ENCODE results near the gene GRM2.
A peak's percentile ranks its signal among the peaks of the same experiment; 100 is the strongest.

GRM2 gene

GRCh38 chr3:51670053-51670822 lies 36.6 kb upstream of the GRM2 start:
- no peak for DNase-seq (ENCODE audit: low spot score)
- POLR2A ChIA-PET (ENCODE audit: low non-redundant PET), result interaction anchor here (0.7 kb wide), 1 partner anchor 1274 kb away, joined by 3 read pairs; no protein-coding TSS in a partner anchor
- peak overlapping the region; percentile 95 for H3K27ac ChIP-seq
- CTCF ChIA-PET, result interaction anchor here (0.5 to 3.5 kb wide), 6 partner anchors 12 to 170 kb away, joined by 4 to 10 read pairs (median 4); no protein-coding TSS in a partner anchor
- TF ChIP-seq CTCF (conservative IDR thresholded peaks at IDR 0.05; ENCODE audit: low read depth), result no peak

GRCh38 chr3:51670823-51671733 lies 35.8 kb upstream of the GRM2 start, which contains the start of gene TEX264:
Gene TEX264 (plus strand): TSS chr3:51671252. CDS start chr3:51674305, 3,053 bp downstream.
- CTCF ChIA-PET, result interaction anchor here (0.6 to 3.5 kb wide), 2 partner anchors 11 to 31 kb away, joined by 5 to 10 read pairs; no protein-coding TSS in a partner anchor
- POLR2A ChIA-PET (ENCODE audit: low non-redundant PET), result interaction anchor here (0.7 kb wide), 1 partner anchor 1275 kb away, joined by 3 read pairs; no protein-coding TSS in a partner anchor
- no peak for TF ChIP-seq CTCF (conservative IDR thresholded peaks at IDR 0.05; ENCODE audit: low read depth)
- DNase-seq (ENCODE audit: low spot score), result peak; percentile 83
- H3K27ac ChIP-seq, result peak within 1 kb of the TSS; percentile 95

GRCh38 chr3:51671734-51672475 lies 35.0 kb upstream of the GRM2 start:
- TF ChIP-seq CTCF (conservative IDR thresholded peaks at IDR 0.05; ENCODE audit: low read depth), result no peak
- H3K27ac ChIP-seq, result peak overlapping the region; percentile 95
- peak; percentile 62 for DNase-seq (ENCODE audit: low spot score)
- ChIA-PET CTCF (interaction anchor here (3.5 kb wide), 1 partner anchor 10 kb away, joined by 10 read pairs; no protein-coding TSS in a partner anchor), POLR2A (ENCODE audit: low non-redundant PET) (no interaction called here)

- DNase-seq (ENCODE audit: low spot score), result no peak
- TF ChIP-seq CTCF (conservative IDR thresholded peaks at IDR 0.05; ENCODE audit: low read depth), result no peak
- peak overlapping the region; percentile 66 for H3K27ac ChIP-seq
- POLR2A ChIA-PET (ENCODE audit: low non-redundant PET), result no interaction called here
- CTCF ChIA-PET, result no interaction called here
Measured at GRCh38 chr3:51673181-51673801, 33.6 kb upstream of the GRM2 start.

GRCh38 chr3:51673802-51674654 lies 32.8 kb upstream of the GRM2 start:
- POLR2A ChIA-PET (ENCODE audit: low non-redundant PET), result no interaction called here
- peak overlapping the region; percentile 66 for H3K27ac ChIP-seq
- CTCF ChIA-PET, result no interaction called here

More at GRCh38 chr3:51673802-51674654, 32.8 kb upstream of the GRM2 start:
- no peak for DNase-seq (ENCODE audit: low spot score)
- no peak for TF ChIP-seq CTCF (conservative IDR thresholded peaks at IDR 0.05; ENCODE audit: low read depth)
